T-helper 2 cell (primary cell): Measurements from ENCODE around the gene MTCH1.

Source experiments
- DNase-seq, 5 experiments: peaks; one replicate each; pipeline versions ENCODE4 v3.0.0 to v3.0.0-alpha.2; 2012 to 2022

Gene MTCH1

GRCh38 chr6:36924131-36924530 lies 61.9 kb downstream of the MTCH1 start:
- peak in 1 of 5 experiments; percentile 64 for DNase-seq

- no peak for DNase-seq
Measured at GRCh38 chr6:36920546-36920945, 65.5 kb downstream of the MTCH1 start.

GRCh38 chr6:36920049-36920448 lies 65.9 kb downstream of the MTCH1 start:
- DNase-seq: no peak
